SK-N-SH (cell line): Measurements from ENCODE around the gene PSMB11. TPM values are rescaled to one million over a fixed set of nuclear protein-coding genes. Genes with fewer than 3 reads are reported as not detected.

Experiments used
- CTCF ChIA-PET: fragments of 300-600, 350-600 bp; formaldehyde crosslinking; extraction: SDS; loops from one replicate; lab custom pipeline; 2021; lab: Yijun Ruan, JAX
- POLR2A ChIA-PET: fragments of 350-600 bp; sonication (Branson Sonifier 250); formaldehyde crosslinking; extraction: SDS; loops from one replicate; lab custom pipeline; 2020; ENCODE audit warnings: antibody characterized with exemption, inconsistent platforms; lab: Yijun Ruan, JAX
- DNase-seq: peaks from one replicate; pipeline ENCODE4 v3.0.0; 2012
- H2AFZ ChIP-seq: fragments of 200-600 bp; sonication (generic); 2 replicates; pipeline ENCODE4 v1.8.1; 2016; ENCODE audit warnings: antibody characterized with exemption, mild to moderate bottlenecking, low read depth
- H3F3A ChIP-seq: fragments of 200-600 bp; sonication (generic); replicated peaks from 2 replicates; pipeline ENCODE3; 2016; ENCODE audit warnings: antibody characterized with exemption, mild to moderate bottlenecking; ENCODE audit not compliant: insufficient read depth
- H3K27ac ChIP-seq, 2 experiments: fragments of 200-500 bp in 1 of 2; fragments of 200-600 bp in 1 of 2; sonication (Bioruptor generic) in 1 of 2; sonication (generic), shearing (Covaris generic) in 1 of 2; 2 replicates each; pipeline versions ENCODE4 v1.5.1 to v1.6.1; 2014 to 2016; ENCODE audit warnings: low read depth in 2 of 2, inconsistent platforms in 1 of 2, low read length in 1 of 2, mild to moderate bottlenecking in 1 of 2, mixed read lengths in 1 of 2
- H3K27me3 ChIP-seq: fragments of 200-600 bp; sonication (generic), shearing (Covaris generic); 2 replicates; pipeline ENCODE4 v1.6.1; 2016; ENCODE audit warnings: mixed run types; ENCODE audit not compliant: insufficient read depth
- H3K36me3 ChIP-seq, 2 experiments: fragments of 200-500 bp in 1 of 2; fragments of 200-600 bp in 1 of 2; sonication (Bioruptor generic) in 1 of 2; sonication (generic) in 1 of 2; replicated peaks in 1 of 2; 2 replicates each; pipeline versions ENCODE3 to v1.5.1; 2014 to 2016; ENCODE audit warnings: low read length in 1 of 2, mild to moderate bottlenecking in 1 of 2; ENCODE audit not compliant: insufficient read depth in 2 of 2, control insufficient read depth in 1 of 2
- H3K4me1 ChIP-seq, 2 experiments: fragments of 200-500 bp in 1 of 2; fragments of 200-600 bp in 1 of 2; sonication (Bioruptor generic) in 1 of 2; sonication (generic), shearing (Covaris generic) in 1 of 2; 2 replicates each; pipeline versions ENCODE4 v1.5.1 to v1.6.1; 2014 to 2016; ENCODE audit warnings: low read depth in 1 of 2, low read length in 1 of 2, mixed run types in 1 of 2; ENCODE audit not compliant: insufficient read depth in 2 of 2, control insufficient read depth in 1 of 2
- H3K4me2 ChIP-seq: fragments of 200-600 bp; sonication (generic), shearing (Covaris generic); 2 replicates; pipeline ENCODE4 v1.6.1; 2017; ENCODE audit warnings: mixed run types
- H3K4me3 ChIP-seq, 2 experiments: fragments of 200-500 bp in 1 of 2; fragments of 200-600 bp in 1 of 2; sonication (Bioruptor generic) in 1 of 2; sonication (generic), shearing (Covaris generic) in 1 of 2; 2 replicates each; pipeline versions ENCODE4 v1.5.1 to v1.8.1; 2014 to 2016; ENCODE audit warnings: low read depth in 2 of 2, inconsistent platforms in 1 of 2, low read length in 1 of 2, mild to moderate bottlenecking in 1 of 2, mixed read lengths in 1 of 2, moderate library complexity in 1 of 2
- H3K79me2 ChIP-seq: fragments of 200-600 bp; sonication (generic); 2 replicates; pipeline ENCODE4 v1.8.1; 2017; ENCODE audit warnings: mild to moderate bottlenecking; ENCODE audit not compliant: insufficient read depth
- H3K9ac ChIP-seq: fragments of 200-600 bp; sonication (generic); 2 replicates; pipeline ENCODE4 v1.6.1; 2017; ENCODE audit warnings: mixed run types
- H3K9me2 ChIP-seq: fragments of 200-600 bp; sonication (generic); 2 replicates; pipeline ENCODE4 v1.6.1; 2017; ENCODE audit warnings: mixed run types
- H3K9me3 ChIP-seq: fragments of 200-600 bp; sonication (generic); 2 replicates; pipeline ENCODE4 v1.6.1; 2017; ENCODE audit warnings: mixed run types, mild to moderate bottlenecking, moderate library complexity
- H4K20me1 ChIP-seq: fragments of 200-600 bp; sonication (generic); 2 replicates; pipeline ENCODE4 v1.6.1; 2017; ENCODE audit warnings: mild to moderate bottlenecking, mixed run types; ENCODE audit not compliant: insufficient read depth
- CHD2 ChIP-seq: fragments of 150-350 bp; IDR thresholded peaks from 2 replicates; pipeline ENCODE4 v1.6.1; 2018; ENCODE audit warnings: low read length; ENCODE audit not compliant: partially characterized antibody
- CTCF ChIP-seq: fragments of 200-600 bp; sonication (generic); IDR thresholded peaks from 2 replicates; pipeline ENCODE4 v1.6.1; 2017; ENCODE audit warnings: antibody characterized with exemption, mild to moderate bottlenecking, moderate library complexity
- ELF1 ChIP-seq: IDR thresholded peaks from 2 replicates; pipeline ENCODE4 v1.4.0; 2012
- EP300 ChIP-seq, 2 experiments: IDR thresholded peaks; 2 replicates each; pipeline versions ENCODE4 v1.4.0 to v1.6.1; 2012; ENCODE audit warnings: borderline replicate concordance in 1 of 2, low read depth in 1 of 2, low read length in 1 of 2
- EZH2phosphoT487 ChIP-seq: fragments of 200-600 bp; sonication (generic); IDR thresholded peaks from 2 replicates; pipeline ENCODE4 v1.6.1; 2017; ENCODE audit warnings: low read depth, mixed run types, mild to moderate bottlenecking, antibody characterized with exemption, moderate library complexity, borderline replicate concordance
- FOXM1 ChIP-seq: IDR thresholded peaks from 2 replicates; pipeline ENCODE4 v1.4.0; 2012; ENCODE audit warnings: low read depth, mild to moderate bottlenecking
- GABPA ChIP-seq: IDR thresholded peaks from 2 replicates; pipeline ENCODE4 v1.4.0; 2012; ENCODE audit warnings: low read depth, mild to moderate bottlenecking
- IRF3 ChIP-seq: fragments of 150-350 bp; IDR thresholded peaks from 2 replicates; pipeline ENCODE4 v1.6.1; 2016; ENCODE audit warnings: mild to moderate bottlenecking, low read depth, low read length
- JUND ChIP-seq: IDR thresholded peaks from 2 replicates; pipeline ENCODE4 v1.4.0; 2012
- MEF2A ChIP-seq: IDR thresholded peaks from 2 replicates; pipeline ENCODE4 v1.4.0; 2012; ENCODE audit warnings: low read depth, borderline replicate concordance
- PBX3 ChIP-seq: IDR thresholded peaks from 2 replicates; pipeline ENCODE4; 2012
- POLR2AphosphoS5 ChIP-seq: IDR thresholded peaks from 2 replicates; pipeline ENCODE4 v1.6.1; 2012; ENCODE audit warnings: low read depth, low read length
- RAD21 ChIP-seq: IDR thresholded peaks from 2 replicates; pipeline ENCODE4 v1.6.1; 2012; ENCODE audit warnings: mild to moderate bottlenecking, low read length
- RXRA ChIP-seq: IDR thresholded peaks from 2 replicates; pipeline ENCODE4 v1.4.0; 2012; ENCODE audit warnings: low read depth, mild to moderate bottlenecking, borderline replicate concordance
- TEAD4 ChIP-seq: IDR thresholded peaks from 2 replicates; pipeline ENCODE4 v1.4.0; 2012; ENCODE audit warnings: mild to moderate bottlenecking, borderline replicate concordance; ENCODE audit not compliant: insufficient read depth
- YY1 ChIP-seq: IDR thresholded peaks from 2 replicates; pipeline ENCODE4 v1.4.0; 2012; ENCODE audit warnings: low read depth, mild to moderate bottlenecking
- WGBS: methylation state at CpG from one replicate; pipeline ENCODE4 v1.1.6; 2017; ENCODE audit warnings: low lambda C conversion rate; 5-methylcytosine and 5-hydroxymethylcytosine counted together
- polyA plus RNA-seq, 3 experiments: library from polyadenylated mRNA; depleted of rRNA; stranded (reverse); fragments of >200 nt; gene quantifications; 2 replicates each; pipeline ENCODE4 v1.2.3, GENCODE V29; 2012

The PSMB11 gene
- polyA plus RNA-seq, 1 of the 3 experiments (the other 2 are of a cell fraction): not detected

- Histone ChIP-seq H3K9ac (no peak overlapping the region), H3K4me1 (peaks cover 4 to 25% of the 10 kb centered on the region in 2 experiments; a peak in 3 of 4 replicates), H3K79me2 (no peaks in the 10 kb centered on the region), H4K20me1 (no peaks in the 10 kb centered on the region), H3K9me2 (no peaks in the 10 kb centered on the region), H3K27ac (no peak overlapping the region), H3K4me3 (no peak overlapping the region), H3K36me3 (no peaks in the 10 kb centered on the region), H3K27me3 (no peaks in the 10 kb centered on the region), H2AFZ (no peak overlapping the region), H3K9me3 (no peaks in the 10 kb centered on the region), H3K4me2 (no peak overlapping the region), H3F3A (no peaks in the 10 kb centered on the region)
- WGBS: 93% methylated on average over 16 of the region's 16 CpGs
- TF ChIP-seq EP300 (IDR thresholded peaks at IDR 0.05; ENCODE audit: borderline replicate concordance in 1 of 2, low read depth in 1 of 2, low read length in 1 of 2): no peak
- DNase-seq: peak; percentile 11
- ChIA-PET CTCF (interaction anchor here (1.1 to 34.9 kb wide), 5 partner anchors 14 to 69 kb away, joined by 3 to 1566 read pairs (median 3); partner anchors contain the start of genes AJUBA, CDH24 and PSMB11), POLR2A (interaction anchor here (3.5 kb wide), 1 partner anchor 8 kb away, joined by 20 read pairs; no protein-coding TSS in a partner anchor)
Observed at GRCh38 chr14:22998329-22999012, 43.5 kb upstream of the PSMB11 start.

GRCh38 chr14:23000860-23001259 lies 41.2 kb upstream of the PSMB11 start:
- no peak for DNase-seq
- H3K27ac ChIP-seq: no peak overlapping the region
- H3K27me3 ChIP-seq: no peaks in the 10 kb centered on the region
- no peak for TF ChIP-seq EZH2phosphoT487
- TF ChIP-seq RAD21: no peak
- no peak for TF ChIP-seq FOXM1
- TF ChIP-seq POLR2AphosphoS5: no peak
- no peak for TF ChIP-seq PBX3
- no peak for TF ChIP-seq ELF1
- no peak for TF ChIP-seq JUND
- no peak for TF ChIP-seq TEAD4
- no peak for TF ChIP-seq RXRA
- no peak for TF ChIP-seq GABPA
- TF ChIP-seq CHD2: no peak
- no peak for TF ChIP-seq MEF2A
- TF ChIP-seq IRF3: no peak
- no peak for TF ChIP-seq YY1
- TF ChIP-seq EP300 (IDR thresholded peaks at IDR 0.05; ENCODE audit: borderline replicate concordance in 1 of 2, low read depth in 1 of 2, low read length in 1 of 2): no peak
- no peak for TF ChIP-seq CTCF
- H3K9ac ChIP-seq: no peak overlapping the region
- no peak overlapping the region for H3K4me2 ChIP-seq
- no peaks in the 10 kb centered on the region for H4K20me1 ChIP-seq
- no peak overlapping the region for H2AFZ ChIP-seq
- peaks cover 8% of the 10 kb centered on the region for H3F3A ChIP-seq
- no peaks in the 10 kb centered on the region for H3K9me3 ChIP-seq
- no peaks in the 10 kb centered on the region for H3K36me3 ChIP-seq
- no peaks in the 10 kb centered on the region for H3K9me2 ChIP-seq
- peaks cover 0 to 20% of the 10 kb centered on the region in 2 experiments; a peak in 2 of 4 replicates for H3K4me1 ChIP-seq
- H3K4me3 ChIP-seq: no peak overlapping the region
- no peaks in the 10 kb centered on the region for H3K79me2 ChIP-seq
- 94% methylated on average over 2 of the region's 2 CpGs for WGBS
- ChIA-PET CTCF (interaction anchor here (1.1 to 34.9 kb wide), 5 partner anchors 14 to 128 kb away, joined by 3 to 1566 read pairs (median 4); partner anchors contain the start of genes AJUBA, CDH24 and PSMB11), POLR2A (no interaction called here)
